CD8-positive, alpha-beta memory T cell (primary cell): ENCODE measurements around the gene DPYD. TPM values are rescaled to one million over a fixed set of nuclear protein-coding genes. Genes with fewer than 3 reads are reported as not detected.

Experiments
- CTCF ChIA-PET: fragments of 350-600 bp; sonication (Branson Sonifier 250); formaldehyde crosslinking; loops from one replicate; lab custom pipeline; 2021; ENCODE audit warnings: antibody characterized with exemption; lab: Charles Lee
- POLR2A ChIA-PET: fragments of 350-600 bp; sonication (Branson Sonifier 250); formaldehyde crosslinking; loops from one replicate; lab custom pipeline; 2021; ENCODE audit warnings: antibody characterized with exemption; lab: Charles Lee
- DNase-seq, 5 donors: peaks; one replicate each; pipeline versions ENCODE4 v3.0.0 to v3.0.0-alpha.2; 2020 to 2022; ENCODE audit warnings: mixed read lengths in 1 of 5
- H3K27ac ChIP-seq: one replicate; pipeline ENCODE4 v1.7.0; 2013; ENCODE audit warnings: low read depth, mild to moderate bottlenecking, low read length, moderate library complexity
- H3K27me3 ChIP-seq: 2 replicates; pipeline ENCODE4 v1.7.0; 2013; ENCODE audit warnings: low read length, mild to moderate bottlenecking; ENCODE audit not compliant: insufficient read depth, poor library complexity, severe bottlenecking
- H3K36me3 ChIP-seq: 2 replicates; pipeline ENCODE4 v1.7.0; 2013; ENCODE audit warnings: mild to moderate bottlenecking, low read length, moderate library complexity; ENCODE audit not compliant: insufficient read depth
- H3K4me1 ChIP-seq: 2 replicates; pipeline ENCODE4 v1.7.0; 2013; ENCODE audit warnings: mild to moderate bottlenecking, low read length, moderate library complexity; ENCODE audit not compliant: insufficient read depth
- H3K4me3 ChIP-seq: 2 replicates; pipeline ENCODE4 v1.7.0; 2013; ENCODE audit warnings: mild to moderate bottlenecking, low read length
- H3K9me3 ChIP-seq: 2 replicates; pipeline ENCODE4 v1.7.0; 2013; ENCODE audit warnings: mild to moderate bottlenecking, low read length
- H3K27ac Mint-ChIP-seq, 8 donors: one replicate each; pipeline ENCODE4 v1.8.0; 2020 to 2021; ENCODE audit warnings: mixed read lengths in 8 of 8, mild to moderate bottlenecking in 6 of 8, inconsistent platforms in 3 of 8, moderate library complexity in 3 of 8
- H3K27me3 Mint-ChIP-seq, 2 donors: one replicate each; pipeline ENCODE4 v1.8.0; 2020 to 2021; ENCODE audit warnings: mixed read lengths in 2 of 2, mild to moderate bottlenecking in 1 of 2, moderate library complexity in 1 of 2
- H3K36me3 Mint-ChIP-seq, 3 donors: one replicate each; pipeline ENCODE4 v1.8.0; 2020 to 2021; ENCODE audit warnings: mixed read lengths in 3 of 3, inconsistent platforms in 1 of 3, mild to moderate bottlenecking in 1 of 3
- H3K4me1 Mint-ChIP-seq, 3 donors: one replicate each; pipeline ENCODE4 v1.8.0; 2020 to 2021; ENCODE audit warnings: mixed read lengths in 3 of 3, inconsistent platforms in 1 of 3, mild to moderate bottlenecking in 1 of 3
- H3K4me3 Mint-ChIP-seq, 7 donors: one replicate each; pipeline ENCODE4 v1.8.0; 2020 to 2021; ENCODE audit warnings: mixed read lengths in 7 of 7, mild to moderate bottlenecking in 6 of 7, moderate library complexity in 4 of 7, inconsistent platforms in 2 of 7
- H3K9me3 Mint-ChIP-seq, 5 donors: one replicate each; pipeline ENCODE4 v1.8.0; 2020 to 2022; ENCODE audit warnings: mixed read lengths in 5 of 5, mild to moderate bottlenecking in 3 of 5, moderate library complexity in 2 of 5, inconsistent platforms in 1 of 5
- polyA plus RNA-seq: library from polyadenylated mRNA; unstranded; fragments of 300-500 nt; fragmentation: Illumina TruSeq; gene quantifications from one replicate; pipeline ENCODE4 v1.2.3, GENCODE V29; 2021
- total RNA-seq, 2 experiments: library from RNA; stranded (reverse); gene quantifications; one replicate each; pipeline ENCODE4 v1.2.3, GENCODE V29; 2021

Gene DPYD
- total and polyA plus RNA-seq, 3 experiments from 2014 or later: 9.6 to 43.9 (median 10.3) TPM

- Histone ChIP-seq H3K4me1 (no peaks in the 10 kb centered on the region), H3K9me3 (no peaks in the 10 kb centered on the region), H3K27ac (no peak overlapping the region), H3K27me3 (no peaks in the 10 kb centered on the region), H3K36me3 (no peaks in the 10 kb centered on the region), H3K4me3 (no peak overlapping the region)
- Mint-ChIP-seq H3K4me3 (no peak overlapping the region), H3K9me3 (no peaks in the 10 kb centered on the region), H3K27me3 (no peaks in the 10 kb centered on the region), H3K4me1 (no peaks in the 10 kb centered on the region), H3K27ac (peak overlapping the region in 1 of 8 donors; percentile 41), H3K36me3 (peaks cover 15 to 31% (median 26%) of the 10 kb centered on the region in 3 donors)
- ChIA-PET POLR2A (no interaction called here), CTCF (no interaction called here)
- no peak for DNase-seq
Measured at GRCh38 chr1:97451046-97451826, 469.6 kb downstream of the DPYD start.

GRCh38 chr1:97441966-97442365, 478.9 kb downstream of the DPYD start:
- H3K4me3 Mint-ChIP-seq: no peak overlapping the region
- no peaks in the 10 kb centered on the region for H3K4me1 Mint-ChIP-seq
- H3K27ac Mint-ChIP-seq: no peak overlapping the region

GRCh38 chr1:97433824-97434177, 487.0 kb downstream of the DPYD start:
- no peaks in the 10 kb centered on the region for H3K27me3 Mint-ChIP-seq
- Histone ChIP-seq H3K36me3 (no peaks in the 10 kb centered on the region), H3K9me3 (no peaks in the 10 kb centered on the region), H3K4me1 (no peaks in the 10 kb centered on the region), H3K4me3 (no peak overlapping the region), H3K27me3 (no peaks in the 10 kb centered on the region), H3K27ac (no peak overlapping the region)
- no peaks in the 10 kb centered on the region for H3K9me3 Mint-ChIP-seq
- ChIA-PET CTCF (no interaction called here), POLR2A (no interaction called here)
- H3K36me3 Mint-ChIP-seq: peaks cover 4 to 6% (median 5%) of the 10 kb centered on the region in 3 donors
- no peak overlapping the region for H3K4me3 Mint-ChIP-seq
- DNase-seq: no peak
- H3K27ac Mint-ChIP-seq: no peak overlapping the region
- no peaks in the 10 kb centered on the region for H3K4me1 Mint-ChIP-seq

More at GRCh38 chr1:97441966-97442365, 478.9 kb downstream of the DPYD start:
- POLR2A ChIA-PET: no interaction called here
- no peaks in the 10 kb centered on the region for H3K36me3 ChIP-seq
- CTCF ChIA-PET: no interaction called here
- H3K27ac ChIP-seq: no peak overlapping the region
- Mint-ChIP-seq H3K9me3 (no peaks in the 10 kb centered on the region), H3K27me3 (no peaks in the 10 kb centered on the region), H3K36me3 (peaks cover 10 to 22% (median 16%) of the 10 kb centered on the region in 3 donors)
- no peaks in the 10 kb centered on the region for H3K4me1 ChIP-seq
- DNase-seq: no peak
- no peaks in the 10 kb centered on the region for H3K27me3 ChIP-seq
- no peaks in the 10 kb centered on the region for H3K9me3 ChIP-seq
- no peak overlapping the region for H3K4me3 ChIP-seq

GRCh38 chr1:97433094-97433823, 487.6 kb downstream of the DPYD start:
- no peak overlapping the region for H3K4me3 Mint-ChIP-seq
- H3K36me3 Mint-ChIP-seq: peaks cover 4 to 6% (median 5%) of the 10 kb centered on the region in 3 donors
- H3K9me3 ChIP-seq: no peaks in the 10 kb centered on the region
- no peak overlapping the region for H3K27ac ChIP-seq
- no peaks in the 10 kb centered on the region for H3K27me3 Mint-ChIP-seq
- CTCF ChIA-PET: no interaction called here
- H3K4me1 Mint-ChIP-seq: peaks cover 0 to 1% (median 0%) of the 10 kb centered on the region in 3 donors
- H3K4me1 ChIP-seq: no peaks in the 10 kb centered on the region
- POLR2A ChIA-PET: no interaction called here
- no peak overlapping the region for H3K4me3 ChIP-seq
- H3K27me3 ChIP-seq: no peaks in the 10 kb centered on the region
- no peaks in the 10 kb centered on the region for H3K36me3 ChIP-seq
- no peaks in the 10 kb centered on the region for H3K9me3 Mint-ChIP-seq
- no peak overlapping the region for H3K27ac Mint-ChIP-seq
- no peak for DNase-seq

GRCh38 chr1:97427371-97427770, 493.5 kb downstream of the DPYD start:
- CTCF ChIA-PET: no interaction called here
- H3K36me3 Mint-ChIP-seq: peaks cover 0 to 5% (median 2%) of the 10 kb centered on the region in 3 donors

GRCh38 chr1:97424209-97424608, 496.6 kb downstream of the DPYD start:
- POLR2A ChIA-PET: no interaction called here
- DNase-seq: no peak
- peaks cover 0 to 3% (median 0%) of the 10 kb centered on the region in 3 donors for H3K4me1 Mint-ChIP-seq
- H3K4me3 Mint-ChIP-seq: no peak overlapping the region
- Histone ChIP-seq H3K36me3 (no peaks in the 10 kb centered on the region), H3K4me3 (no peak overlapping the region), H3K9me3 (no peaks in the 10 kb centered on the region), H3K27me3 (no peaks in the 10 kb centered on the region), H3K4me1 (no peaks in the 10 kb centered on the region), H3K27ac (no peak overlapping the region)
- no peaks in the 10 kb centered on the region for H3K27me3 Mint-ChIP-seq
- peaks cover 8 to 12% (median 12%) of the 10 kb centered on the region in 3 donors for H3K36me3 Mint-ChIP-seq
- no peaks in the 10 kb centered on the region for H3K9me3 Mint-ChIP-seq
- H3K27ac Mint-ChIP-seq: no peak overlapping the region
- CTCF ChIA-PET: no interaction called here

More at GRCh38 chr1:97427371-97427770, 493.5 kb downstream of the DPYD start:
- H3K27ac Mint-ChIP-seq: no peak overlapping the region
- no peaks in the 10 kb centered on the region for H3K9me3 ChIP-seq
- peaks cover 0 to 3% (median 0%) of the 10 kb centered on the region in 3 donors for H3K4me1 Mint-ChIP-seq
- H3K27me3 ChIP-seq: no peaks in the 10 kb centered on the region
- no peaks in the 10 kb centered on the region for H3K27me3 Mint-ChIP-seq
- H3K27ac ChIP-seq: no peak overlapping the region
- no peaks in the 10 kb centered on the region for H3K9me3 Mint-ChIP-seq
- no peak overlapping the region for H3K4me3 ChIP-seq
- no peak overlapping the region for H3K4me3 Mint-ChIP-seq
- H3K36me3 ChIP-seq: no peaks in the 10 kb centered on the region
- no peak for DNase-seq
- POLR2A ChIA-PET: no interaction called here
- no peaks in the 10 kb centered on the region for H3K4me1 ChIP-seq

GRCh38 chr1:97423403-97423802, 497.4 kb downstream of the DPYD start:
- CTCF ChIA-PET: no interaction called here
- no peaks in the 10 kb centered on the region for H3K9me3 Mint-ChIP-seq
- H3K27ac Mint-ChIP-seq: no peak overlapping the region

GRCh38 chr1:97417661-97418060, 503.2 kb downstream of the DPYD start:
- Histone ChIP-seq H3K27me3 (no peaks in the 10 kb centered on the region), H3K27ac (no peak overlapping the region), H3K36me3 (no peaks in the 10 kb centered on the region), H3K9me3 (no peaks in the 10 kb centered on the region), H3K4me1 (no peaks in the 10 kb centered on the region), H3K4me3 (no peak overlapping the region)
- Mint-ChIP-seq H3K9me3 (no peaks in the 10 kb centered on the region), H3K27me3 (no peaks in the 10 kb centered on the region), H3K36me3 (peaks cover 8 to 14% (median 12%) of the 10 kb centered on the region in 3 donors), H3K4me3 (no peak overlapping the region), H3K27ac (no peak overlapping the region), H3K4me1 (no peaks in the 10 kb centered on the region)
- no peak for DNase-seq
- ChIA-PET CTCF (no interaction called here), POLR2A (no interaction called here)

More at GRCh38 chr1:97423403-97423802, 497.4 kb downstream of the DPYD start:
- H3K4me3 Mint-ChIP-seq: no peak overlapping the region
- Histone ChIP-seq H3K27me3 (no peaks in the 10 kb centered on the region), H3K27ac (no peak overlapping the region), H3K4me3 (no peak overlapping the region), H3K9me3 (no peaks in the 10 kb centered on the region), H3K4me1 (no peaks in the 10 kb centered on the region), H3K36me3 (no peaks in the 10 kb centered on the region)
- H3K27me3 Mint-ChIP-seq: no peaks in the 10 kb centered on the region
- POLR2A ChIA-PET: no interaction called here
- no peak for DNase-seq
- peaks cover 0 to 3% (median 0%) of the 10 kb centered on the region in 3 donors for H3K4me1 Mint-ChIP-seq
- H3K36me3 Mint-ChIP-seq: peaks cover 9 to 12% (median 12%) of the 10 kb centered on the region in 3 donors
